ENCODE results near the gene GBX1.

GBX1 gene

DNA sequence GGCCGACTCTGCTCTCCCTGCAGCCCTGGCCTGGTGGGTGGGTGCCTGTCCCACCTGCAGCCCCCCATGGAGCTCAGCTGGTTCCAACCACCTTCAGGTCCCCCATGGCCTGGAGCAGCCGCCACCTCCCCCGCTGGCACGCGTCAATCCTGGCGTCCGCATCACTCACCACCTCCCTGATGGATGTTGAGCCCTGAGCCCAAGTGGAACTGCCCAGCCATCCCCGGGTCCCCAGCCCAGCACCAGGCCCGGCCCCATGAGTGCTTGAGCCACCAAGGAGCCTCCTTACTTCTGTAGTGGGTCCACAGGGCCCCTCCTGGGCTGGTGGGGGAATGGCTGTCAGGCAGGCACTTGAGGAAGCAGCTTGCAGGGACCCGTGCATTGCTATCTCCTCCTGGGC, 66.6 kb downstream of the GBX1 start:
- H3K9me2 ChIP-seq (replicated peaks; ENCODE audit: low read depth, low read length), result no peaks in the 10 kb centered on the region
- no peaks in the 10 kb centered on the region for H3K9me3 ChIP-seq (ENCODE audit: insufficient read depth, low read depth, low read length)
- H3K4me2 ChIP-seq (ENCODE audit: low read depth, low read length, poor library complexity, severe bottlenecking), result no peak overlapping the region
- H3K4me3 ChIP-seq (ENCODE audit: low read length, poor library complexity, severe bottlenecking), result no peak overlapping the region
- no peaks in the 10 kb centered on the region for H3K4me1 ChIP-seq (ENCODE audit: insufficient read depth, low read length, poor library complexity, severe bottlenecking)
- H4K20me1 ChIP-seq (ENCODE audit: insufficient read depth, low read length, poor library complexity, severe bottlenecking), result peaks cover 2% of the 10 kb centered on the region
- peaks cover 28% of the 10 kb centered on the region; the same call in 1 of the 2 replicates for H3K79me2 ChIP-seq (ENCODE audit: insufficient read depth, low read length)
- peaks cover 8% of the 10 kb centered on the region; the same call in 1 of the 2 replicates for H3K36me3 ChIP-seq (ENCODE audit: insufficient read depth, low read length)
- no peaks in the 10 kb centered on the region for H3K27me3 ChIP-seq (ENCODE audit: insufficient read depth, low read length, poor library complexity, severe bottlenecking)
- H3F3A ChIP-seq (ENCODE audit: low read depth), result no peaks in the 10 kb centered on the region
- TF ChIP-seq, protein P1, sequence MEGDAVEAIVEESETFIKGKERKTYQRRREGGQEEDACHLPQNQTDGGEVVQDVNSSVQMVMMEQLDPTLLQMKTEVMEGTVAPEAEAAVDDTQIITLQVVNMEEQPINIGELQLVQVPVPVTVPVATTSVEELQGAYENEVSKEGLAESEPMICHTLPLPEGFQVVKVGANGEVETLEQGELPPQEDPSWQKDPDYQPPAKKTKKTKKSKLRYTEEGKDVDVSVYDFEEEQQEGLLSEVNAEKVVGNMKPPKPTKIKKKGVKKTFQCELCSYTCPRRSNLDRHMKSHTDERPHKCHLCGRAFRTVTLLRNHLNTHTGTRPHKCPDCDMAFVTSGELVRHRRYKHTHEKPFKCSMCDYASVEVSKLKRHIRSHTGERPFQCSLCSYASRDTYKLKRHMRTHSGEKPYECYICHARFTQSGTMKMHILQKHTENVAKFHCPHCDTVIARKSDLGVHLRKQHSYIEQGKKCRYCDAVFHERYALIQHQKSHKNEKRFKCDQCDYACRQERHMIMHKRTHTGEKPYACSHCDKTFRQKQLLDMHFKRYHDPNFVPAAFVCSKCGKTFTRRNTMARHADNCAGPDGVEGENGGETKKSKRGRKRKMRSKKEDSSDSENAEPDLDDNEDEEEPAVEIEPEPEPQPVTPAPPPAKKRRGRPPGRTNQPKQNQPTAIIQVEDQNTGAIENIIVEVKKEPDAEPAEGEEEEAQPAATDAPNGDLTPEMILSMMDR (conservative IDR thresholded peaks at IDR 0.05; ENCODE audit: low read length), result no peak
- no peak for TF ChIP-seq EZH2phosphoT487 (IDR thresholded peaks at IDR 0.05; ENCODE audit: borderline replicate concordance)
- H3K9ac ChIP-seq (ENCODE audit: low read depth, low read length, poor library complexity, severe bottlenecking), result no peak overlapping the region
- no peak overlapping the region for H2AFZ ChIP-seq (ENCODE audit: low read length)

DNA sequence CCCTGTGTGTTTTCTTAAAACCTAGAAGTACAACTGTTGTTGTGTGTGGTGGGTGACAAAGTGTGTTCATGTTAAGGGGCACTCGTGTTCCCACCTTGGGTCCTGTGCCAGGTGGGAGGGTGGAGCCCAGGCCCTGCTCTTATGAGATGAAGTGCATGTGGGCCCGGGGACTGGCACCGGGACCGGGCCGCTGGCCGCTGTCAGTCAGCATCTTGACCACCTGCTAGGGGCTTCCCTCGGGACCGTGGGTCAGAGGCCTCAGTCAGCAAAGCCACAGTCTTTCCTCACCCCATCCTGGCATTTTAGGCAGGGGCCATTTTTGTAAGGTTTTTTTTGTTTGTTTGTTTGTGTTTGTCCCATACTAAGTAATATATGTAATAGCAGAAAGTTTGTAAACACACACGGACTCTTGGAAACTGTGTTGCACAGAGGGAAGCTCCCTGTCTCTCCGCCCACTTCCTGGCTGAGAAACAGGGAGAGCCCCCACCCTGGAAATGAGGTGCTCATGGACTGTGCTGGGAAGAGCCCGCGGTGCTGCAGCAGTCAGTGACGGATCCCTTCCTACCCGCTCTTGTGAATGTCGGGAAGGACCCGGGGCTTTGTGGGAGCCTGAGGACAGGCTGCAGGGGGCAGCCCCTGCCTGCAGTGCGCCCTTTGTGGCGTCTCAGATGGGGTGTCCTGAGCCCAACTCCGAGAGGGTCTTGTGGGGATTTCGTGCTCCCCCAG, 67.8 kb downstream of the GBX1 start:
- peaks cover 41% of the 10 kb centered on the region; the same call in 1 of the 2 replicates for H3K79me2 ChIP-seq (ENCODE audit: insufficient read depth, low read length)
- no peak overlapping the region for H3K9ac ChIP-seq (ENCODE audit: low read depth, low read length, poor library complexity, severe bottlenecking)
- TF ChIP-seq, protein P1 (conservative IDR thresholded peaks at IDR 0.05; ENCODE audit: low read length), result no peak

More for the DNA sequence above, 67.8 kb downstream of the GBX1 start:
- Histone ChIP-seq H3K9me2 (replicated peaks; ENCODE audit: low read depth, low read length) (no peaks in the 10 kb centered on the region), H3F3A (ENCODE audit: low read depth) (no peaks in the 10 kb centered on the region), H2AFZ (ENCODE audit: low read length) (no peak overlapping the region), H3K4me2 (ENCODE audit: low read depth, low read length, poor library complexity, severe bottlenecking) (no peak overlapping the region), H3K9me3 (ENCODE audit: insufficient read depth, low read depth, low read length) (no peaks in the 10 kb centered on the region), H3K27me3 (ENCODE audit: insufficient read depth, low read length, poor library complexity, severe bottlenecking) (no peaks in the 10 kb centered on the region), H3K36me3 (ENCODE audit: insufficient read depth, low read length) (peaks cover 3% of the 10 kb centered on the region; the same call in 1 of the 2 replicates), H3K4me1 (ENCODE audit: insufficient read depth, low read length, poor library complexity, severe bottlenecking) (no peaks in the 10 kb centered on the region), H4K20me1 (ENCODE audit: insufficient read depth, low read length, poor library complexity, severe bottlenecking) (peaks cover 15% of the 10 kb centered on the region), H3K4me3 (ENCODE audit: low read length, poor library complexity, severe bottlenecking) (no peak overlapping the region)

Measured in Loucy (cell line).